CD4-positive, alpha-beta T cell treated with Interferon gamma for 1 hour (primary cell): ENCODE results near the gene TMSB15B.
A peak's percentile ranks its signal among the peaks of the same experiment; 100 is the strongest.
"Not testable (repeated sequence)": the region's sequence is repeated elsewhere in the genome, so short reads cannot be mapped to it uniquely, and the experiment has no call there.

ENCODE experiments used
- DNase-seq: peaks from one replicate; pipeline ENCODE4 v3.0.0-alpha.2; 2020

The TMSB15B gene

GRCh38 chrX:103962411-103963278 lies at the start of gene TMSB15B:
TSS of gene TMSB15B (plus strand) at chrX:103962627.
- DNase-seq: not testable (repeated sequence)

GRCh38 chrX:103913356-103914020 lies 48.9 kb upstream of the TMSB15B start:
- no peak for DNase-seq

DNA sequence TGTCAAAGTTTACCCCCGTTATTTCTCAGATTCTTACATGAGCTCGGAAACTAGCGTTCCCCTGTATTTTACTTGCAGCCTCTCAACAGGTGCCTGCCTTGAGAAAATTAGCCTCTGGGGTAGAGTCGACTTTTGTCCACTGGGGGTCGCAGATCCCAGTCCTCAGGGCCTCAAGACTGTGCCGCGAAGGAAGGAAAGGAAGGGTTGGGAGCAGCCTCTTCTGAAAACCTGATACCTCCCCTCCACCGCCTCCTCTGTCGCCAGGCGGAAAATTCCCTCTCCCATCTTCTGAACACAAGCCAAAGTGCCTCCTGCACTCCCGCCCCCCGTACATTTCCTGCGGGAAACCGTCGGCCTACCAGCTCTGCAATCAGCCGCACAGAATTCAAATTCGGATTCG lies 44.4 kb upstream of the TMSB15B start:
- DNase-seq: peak; percentile 27

- DNase-seq: peak; percentile 33
Observed at GRCh38 chrX:103918571-103919269, 43.7 kb upstream of the TMSB15B start.

GRCh38 chrX:103919270-103919637 lies 43.2 kb upstream of the TMSB15B start:
- no peak for DNase-seq

- DNase-seq: not testable (repeated sequence)
Observed at GRCh38 chrX:103920515-103920914, 41.9 kb upstream of the TMSB15B start.

GRCh38 chrX:103927030-103927429 lies 35.4 kb upstream of the TMSB15B start:
- DNase-seq: no peak

GRCh38 chrX:103927633-103928032 lies 34.8 kb upstream of the TMSB15B start:
- no peak for DNase-seq

DNA sequence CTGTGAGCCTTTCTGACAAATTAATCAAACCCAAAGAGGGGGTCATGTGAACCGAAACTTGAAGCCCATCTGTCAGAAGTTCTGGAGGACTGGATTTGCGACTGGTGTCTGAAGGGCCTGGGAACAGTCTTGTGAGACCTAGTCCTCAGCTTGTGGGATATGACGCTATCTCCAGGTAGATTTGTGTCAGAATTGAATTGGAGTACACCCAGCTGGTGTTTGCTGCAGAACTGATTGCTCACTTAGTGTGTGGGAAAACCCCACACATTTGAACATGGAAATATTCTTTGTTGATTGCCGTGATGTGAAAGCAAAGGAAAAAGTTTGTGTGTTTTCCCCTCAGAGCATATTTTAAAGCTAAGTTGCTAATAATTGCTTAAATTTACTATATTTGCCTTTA lies 30.3 kb upstream of the TMSB15B start:
- no peak for DNase-seq

- DNase-seq: not testable (repeated sequence)
Observed at GRCh38 chrX:103940257-103940656, 22.2 kb upstream of the TMSB15B start.

DNA sequence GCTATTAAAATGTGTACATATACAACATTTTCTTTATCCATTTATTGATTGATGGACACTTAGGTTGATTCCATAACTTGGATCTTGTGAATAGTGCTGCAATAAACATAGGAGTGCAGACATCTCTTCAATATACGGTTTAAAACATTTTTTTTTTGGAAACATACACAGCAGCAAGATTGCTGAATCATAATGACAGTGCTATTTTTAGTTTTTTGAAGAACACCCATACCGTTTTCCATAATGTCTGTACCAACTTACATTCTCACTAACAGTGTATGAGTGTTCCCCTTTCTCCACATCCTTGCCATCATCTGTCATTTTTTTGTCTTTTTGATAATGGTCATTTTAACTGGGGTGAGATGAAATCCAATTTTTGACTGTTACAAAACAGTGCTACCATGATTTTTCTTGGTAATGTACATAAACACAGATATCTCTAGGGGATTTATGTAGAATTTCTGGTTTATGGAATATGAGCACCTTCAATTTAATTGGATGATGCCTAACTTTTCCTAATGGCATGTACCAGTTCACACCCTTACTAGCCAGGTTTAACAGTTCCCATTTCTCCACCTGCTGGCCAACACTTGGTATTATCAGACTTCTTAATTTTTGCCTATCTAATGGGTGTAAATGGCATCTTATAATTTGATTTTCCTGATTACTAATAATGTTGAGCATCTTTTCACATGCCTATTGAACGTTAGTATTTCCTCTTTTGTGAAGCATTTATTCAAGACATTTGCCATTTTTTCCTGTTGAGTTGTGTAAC lies 21.0 kb upstream of the TMSB15B start:
- DNase-seq: no peak

- no peak for DNase-seq
Observed at GRCh38 chrX:103949506-103949905, 12.9 kb upstream of the TMSB15B start.

GRCh38 chrX:103953353-103953752 lies 9.1 kb upstream of the TMSB15B start:
- DNase-seq: no peak

GRCh38 chrX:103954259-103954658 lies 8.2 kb upstream of the TMSB15B start:
- DNase-seq: no peak

GRCh38 chrX:103960599-103960998 lies 1.8 kb upstream of the TMSB15B start:
- DNase-seq: not testable (repeated sequence)

GRCh38 chrX:103983508-103983907 lies 21.1 kb downstream of the TMSB15B start:
- not testable (repeated sequence) for DNase-seq

- no peak for DNase-seq
Observed at GRCh38 chrX:103999234-103999633, 36.8 kb downstream of the TMSB15B start.

DNA sequence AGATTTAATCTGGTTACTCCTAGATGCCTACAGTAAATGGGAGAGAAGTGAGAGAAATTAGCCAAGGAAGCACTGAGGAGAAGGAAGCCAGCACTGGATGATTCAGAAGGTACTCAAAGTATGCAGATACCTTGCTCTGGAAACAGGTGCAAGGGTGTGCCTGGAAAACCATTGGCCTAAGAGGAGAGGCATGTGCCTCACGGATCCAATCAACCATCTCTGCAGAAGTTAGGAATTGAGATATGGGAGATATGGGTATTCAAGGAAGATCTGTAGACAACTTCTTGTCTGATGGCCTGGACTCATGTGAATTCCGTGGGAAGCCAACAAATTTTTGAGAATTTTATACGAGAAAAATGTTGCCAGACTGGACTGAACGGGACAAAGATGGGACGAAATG lies 46.4 kb downstream of the TMSB15B start:
- DNase-seq: no peak

GRCh38 chrX:104013158-104013557 lies 50.7 kb downstream of the TMSB15B start:
- no peak for DNase-seq

DNA sequence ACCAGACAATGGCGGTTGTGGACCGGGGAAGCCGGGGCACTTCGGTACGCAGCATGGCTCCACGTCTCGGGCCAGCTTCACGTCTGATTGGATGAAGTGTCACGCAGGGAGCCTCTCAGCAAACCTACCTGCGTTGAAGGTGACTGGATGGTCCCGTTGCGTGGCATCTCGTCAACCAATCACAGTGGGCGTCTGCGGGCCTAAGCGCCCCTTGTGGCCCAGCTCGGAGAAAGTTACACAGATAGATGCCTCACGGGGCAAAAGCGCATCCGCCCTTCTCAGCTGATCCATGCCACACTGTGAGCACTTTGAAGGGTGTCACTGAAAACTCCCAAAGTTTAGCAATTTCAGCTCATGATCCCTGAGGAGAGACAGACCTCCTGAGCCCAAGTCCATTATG lies 51.2 kb downstream of the TMSB15B start, which contains the start of gene H2BW1:
Gene H2BW1, minus strand, starts transcription at position 103 of the 400 bp plus-strand sequence. CDS start 132 bp downstream, outside the sequence.
- DNase-seq: no peak

- DNase-seq: not testable (repeated sequence)
Observed at GRCh38 chrX:104015576-104015975, 53.1 kb downstream of the TMSB15B start.
